HepG2 (cell line): ENCODE results near the gene MEGF11.

Experiments
- CBX2 ChIP-seq, 2 experiments: fragments of 200-600 bp in 1 of 2; sonication (generic); formaldehyde crosslinking in 1 of 2; IDR thresholded peaks; 2 replicates each; pipeline versions ENCODE4 v1.7.0 to v1.8.1; 2018 to 2022; ENCODE audit warnings: low read depth in 2 of 2, low read length in 1 of 2, mild to moderate bottlenecking in 1 of 2, missing genetic modification reagents in 1 of 2
- MXI1 ChIP-seq: IDR thresholded peaks from 3 replicates; pipeline ENCODE4 v1.6.1; 2012; ENCODE audit warnings: low read depth, low read length, inconsistent platforms, borderline replicate concordance
- POLR2A ChIP-seq, 2 experiments: IDR thresholded peaks; 2 replicates each; pipeline ENCODE4 v1.6.1; 2011; ENCODE audit warnings: low read depth in 2 of 2, low read length in 2 of 2, mild to moderate bottlenecking in 1 of 2, moderate library complexity in 1 of 2; ENCODE audit not compliant: insufficient read depth in 1 of 2
- SALL1 ChIP-seq: sonication (generic); formaldehyde crosslinking; IDR thresholded peaks from 2 replicates; pipeline ENCODE4 v1.8.0; 2022; ENCODE audit warnings: mild to moderate bottlenecking, missing genetic modification reagents
- SMC3 ChIP-seq: IDR thresholded peaks from 2 replicates; pipeline ENCODE4 v1.6.1; 2011; ENCODE audit warnings: low read length, improper control_type of control experiment
- TAF1 ChIP-seq: sonication (generic); formaldehyde crosslinking; IDR thresholded peaks from 2 replicates; pipeline ENCODE4 v1.4.0; 2020; ENCODE audit warnings: missing genetic modification reagents
- TCF12 ChIP-seq, 2 experiments: fragments of 450-650 bp in 1 of 2; sonication (generic) in 1 of 2; formaldehyde crosslinking in 1 of 2; IDR thresholded peaks; 2 replicates each; pipeline versions ENCODE4 v1.6.1 to v1.8.0; 2017 to 2022; ENCODE audit warnings: antibody characterized with exemption in 1 of 2, mild to moderate bottlenecking in 1 of 2, missing genetic modification reagents in 1 of 2, moderate library complexity in 1 of 2
- YY1 ChIP-seq: IDR thresholded peaks from 2 replicates; pipeline ENCODE4 v1.6.1; 2011; ENCODE audit warnings: low read length, low read depth, moderate library complexity, mild to moderate bottlenecking; ENCODE audit not compliant: insufficient read depth, insufficient replicate concordance
- ZBTB26 ChIP-seq: IDR thresholded peaks from 2 replicates; pipeline ENCODE4 v1.6.1; 2016; ENCODE audit warnings: missing compliant biosample characterization, missing genetic modification reagents, borderline replicate concordance
- ZNF224 ChIP-seq: sonication (generic); formaldehyde crosslinking; IDR thresholded peaks from 2 replicates; pipeline ENCODE4 v1.5.0; 2020; ENCODE audit warnings: mild to moderate bottlenecking, missing genetic modification reagents
- ZNF468 ChIP-seq: sonication (generic); formaldehyde crosslinking; IDR thresholded peaks from 2 replicates; pipeline ENCODE4 v1.8.0; 2022; ENCODE audit warnings: mild to moderate bottlenecking, moderate library complexity, missing genetic modification reagents
- ZNF616 ChIP-seq: sonication (generic); formaldehyde crosslinking; IDR thresholded peaks from 2 replicates; pipeline ENCODE4 v1.5.0; 2020; ENCODE audit warnings: low read depth, mild to moderate bottlenecking, missing genetic modification reagents
- TF ChIP-seq, protein P1 (sequence below): sonication (generic); formaldehyde crosslinking; IDR thresholded peaks from 2 replicates; pipeline ENCODE4 v1.5.0; 2020; ENCODE audit warnings: mild to moderate bottlenecking, missing genetic modification reagents, moderate library complexity

GRCh38 chr15:66089049-66089448, 164.5 kb downstream of the MEGF11 start:
- TF ChIP-seq, protein P1, sequence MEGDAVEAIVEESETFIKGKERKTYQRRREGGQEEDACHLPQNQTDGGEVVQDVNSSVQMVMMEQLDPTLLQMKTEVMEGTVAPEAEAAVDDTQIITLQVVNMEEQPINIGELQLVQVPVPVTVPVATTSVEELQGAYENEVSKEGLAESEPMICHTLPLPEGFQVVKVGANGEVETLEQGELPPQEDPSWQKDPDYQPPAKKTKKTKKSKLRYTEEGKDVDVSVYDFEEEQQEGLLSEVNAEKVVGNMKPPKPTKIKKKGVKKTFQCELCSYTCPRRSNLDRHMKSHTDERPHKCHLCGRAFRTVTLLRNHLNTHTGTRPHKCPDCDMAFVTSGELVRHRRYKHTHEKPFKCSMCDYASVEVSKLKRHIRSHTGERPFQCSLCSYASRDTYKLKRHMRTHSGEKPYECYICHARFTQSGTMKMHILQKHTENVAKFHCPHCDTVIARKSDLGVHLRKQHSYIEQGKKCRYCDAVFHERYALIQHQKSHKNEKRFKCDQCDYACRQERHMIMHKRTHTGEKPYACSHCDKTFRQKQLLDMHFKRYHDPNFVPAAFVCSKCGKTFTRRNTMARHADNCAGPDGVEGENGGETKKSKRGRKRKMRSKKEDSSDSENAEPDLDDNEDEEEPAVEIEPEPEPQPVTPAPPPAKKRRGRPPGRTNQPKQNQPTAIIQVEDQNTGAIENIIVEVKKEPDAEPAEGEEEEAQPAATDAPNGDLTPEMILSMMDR: no peak
- TF ChIP-seq CBX2 (IDR thresholded peaks at IDR 0.05; ENCODE audit: low read depth, low read length): no peak
- TF ChIP-seq CBX2 (CRISPR knock-in tag; IDR thresholded peaks at IDR 0.05; ENCODE audit: low read depth): no peak
- TF ChIP-seq ZNF468 (CRISPR knock-in tag): no peak
- no peak for TF ChIP-seq MXI1
- TF ChIP-seq YY1: no peak
- no peak for TF ChIP-seq ZNF616 (CRISPR knock-in tag)
- no peak for TF ChIP-seq ZNF224 (CRISPR knock-in tag)
- no peak for TF ChIP-seq ZBTB26 (CRISPR knock-in tag)
- TF ChIP-seq TAF1 (CRISPR knock-in tag): no peak
- no peak for TF ChIP-seq SMC3
- TF ChIP-seq TCF12 (IDR thresholded peaks at IDR 0.05): no peak
- no peak for TF ChIP-seq TCF12 (CRISPR knock-in tag; IDR thresholded peaks at IDR 0.05)
- TF ChIP-seq SALL1 (CRISPR knock-in tag): no peak
- no peak for TF ChIP-seq POLR2A (IDR thresholded peaks at IDR 0.05; ENCODE audit: insufficient read depth in 1 of 2, low read depth in 2 of 2, low read length in 2 of 2)
